ENCODE results near the gene DHX30.
"Not testable (repeated sequence)": the region's sequence is repeated elsewhere in the genome, so short reads cannot be mapped to it uniquely, and the experiment has no call there.

DHX30 gene

DNA sequence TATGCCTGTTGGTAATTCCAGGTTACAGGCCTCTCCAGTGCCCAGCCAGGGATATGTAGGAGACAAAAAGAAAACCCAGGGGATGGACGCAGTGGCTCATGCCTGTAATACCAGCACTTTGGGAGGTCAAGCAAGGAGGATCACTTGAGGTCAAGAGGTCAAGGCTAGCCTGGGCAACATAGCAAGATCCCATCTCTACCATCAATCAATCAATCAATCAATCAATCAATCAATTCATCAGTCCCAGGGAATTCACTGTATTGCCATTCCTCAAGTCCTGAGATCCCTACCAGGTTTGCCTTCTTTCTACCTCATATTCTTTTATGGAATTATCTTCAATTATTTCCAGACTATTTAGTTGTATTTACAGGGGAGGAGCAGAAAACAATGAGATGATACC is 82.2 kb downstream of the DHX30 start:
- DNase-seq: no peak

DNA sequence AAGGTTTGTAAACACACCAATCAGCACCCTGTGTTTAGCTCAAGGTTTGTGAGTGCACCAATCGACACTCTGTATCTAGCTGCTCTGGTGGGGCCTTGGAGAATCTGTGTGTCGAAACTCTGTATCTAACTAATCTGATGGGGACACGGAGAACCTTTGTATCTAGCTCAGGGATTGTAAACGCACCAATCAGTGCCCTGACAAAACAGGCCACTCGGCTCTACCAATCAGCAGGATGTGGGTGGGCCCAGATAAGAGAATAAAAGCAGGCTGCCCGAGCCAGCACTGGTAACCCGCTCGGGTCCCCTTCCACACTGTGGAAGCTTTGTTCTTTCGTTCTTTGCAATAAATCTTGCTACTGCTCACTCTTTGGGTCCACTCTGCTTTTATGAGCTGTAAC is 85.1 kb downstream of the DHX30 start:
- DNase-seq: not testable (repeated sequence)

DNA sequence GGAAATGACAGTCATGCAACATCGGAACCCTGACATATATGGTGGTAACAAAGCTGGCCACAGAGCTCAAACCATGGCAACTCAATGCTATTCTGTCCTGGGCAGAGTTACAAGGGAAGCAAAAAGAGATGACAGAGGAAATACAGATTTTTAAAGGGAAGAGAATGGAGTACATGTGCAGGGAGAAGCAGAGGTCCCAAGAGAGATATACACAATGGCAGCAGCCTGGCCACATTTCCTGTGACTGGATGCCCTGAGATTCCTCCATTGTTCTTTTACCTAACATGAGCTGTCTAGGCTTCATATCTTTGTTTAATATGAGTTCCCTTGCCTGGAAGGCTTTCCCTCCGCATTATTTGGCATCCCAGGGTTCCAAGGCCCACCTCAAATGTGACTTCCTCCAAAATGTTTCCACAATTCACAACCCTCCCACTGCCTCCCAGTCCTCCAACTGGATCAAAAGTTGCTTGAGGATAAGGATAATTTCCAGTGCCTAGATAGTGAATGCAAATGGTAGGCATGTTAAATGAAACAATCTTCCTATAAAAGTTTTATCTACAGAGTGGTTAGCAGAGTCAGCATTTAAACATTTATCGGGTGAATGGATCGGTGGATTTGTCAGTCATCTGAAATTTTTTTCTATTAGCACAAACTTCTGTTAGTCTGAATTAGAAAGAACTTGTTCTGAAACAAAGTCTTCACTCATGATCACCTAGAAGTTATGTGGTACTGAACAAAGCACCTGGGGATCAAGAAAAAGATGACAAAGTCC is 86.2 kb downstream of the DHX30 start:
- DNase-seq: no peak

DNA sequence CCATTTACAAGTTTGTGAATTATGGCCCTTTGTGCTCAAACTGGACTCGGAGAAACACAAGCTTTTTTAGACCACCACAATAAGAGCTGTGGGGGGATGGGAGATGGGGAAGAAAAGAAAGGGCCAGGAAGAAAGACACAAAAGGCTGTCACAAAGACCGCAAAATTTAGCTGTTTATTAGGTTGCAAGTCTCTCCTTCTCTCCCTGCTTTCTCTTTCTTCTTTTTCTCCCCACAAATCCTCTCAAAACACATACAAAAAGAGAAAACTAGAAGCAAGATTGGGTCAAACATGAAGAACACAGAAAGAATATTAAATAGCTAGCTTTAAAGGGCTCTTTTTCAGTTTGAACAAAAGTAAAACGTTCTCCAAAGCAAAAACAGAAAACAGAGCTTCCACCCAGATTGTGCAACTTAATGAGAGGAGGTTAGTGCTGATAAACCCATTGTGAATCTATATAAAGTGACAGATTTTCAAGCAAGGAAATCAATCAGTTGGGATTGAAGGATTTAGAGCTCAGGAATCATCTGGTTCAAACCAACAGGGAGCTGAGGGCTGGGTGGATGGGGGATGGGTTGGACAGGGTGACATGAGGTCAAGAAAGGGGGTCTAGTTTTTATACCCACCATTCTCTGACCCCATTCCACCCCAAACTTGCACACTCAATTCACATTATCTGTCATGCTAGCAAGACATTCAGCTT is 87.3 kb downstream of the DHX30 start:
- DNase-seq: no peak

DNA sequence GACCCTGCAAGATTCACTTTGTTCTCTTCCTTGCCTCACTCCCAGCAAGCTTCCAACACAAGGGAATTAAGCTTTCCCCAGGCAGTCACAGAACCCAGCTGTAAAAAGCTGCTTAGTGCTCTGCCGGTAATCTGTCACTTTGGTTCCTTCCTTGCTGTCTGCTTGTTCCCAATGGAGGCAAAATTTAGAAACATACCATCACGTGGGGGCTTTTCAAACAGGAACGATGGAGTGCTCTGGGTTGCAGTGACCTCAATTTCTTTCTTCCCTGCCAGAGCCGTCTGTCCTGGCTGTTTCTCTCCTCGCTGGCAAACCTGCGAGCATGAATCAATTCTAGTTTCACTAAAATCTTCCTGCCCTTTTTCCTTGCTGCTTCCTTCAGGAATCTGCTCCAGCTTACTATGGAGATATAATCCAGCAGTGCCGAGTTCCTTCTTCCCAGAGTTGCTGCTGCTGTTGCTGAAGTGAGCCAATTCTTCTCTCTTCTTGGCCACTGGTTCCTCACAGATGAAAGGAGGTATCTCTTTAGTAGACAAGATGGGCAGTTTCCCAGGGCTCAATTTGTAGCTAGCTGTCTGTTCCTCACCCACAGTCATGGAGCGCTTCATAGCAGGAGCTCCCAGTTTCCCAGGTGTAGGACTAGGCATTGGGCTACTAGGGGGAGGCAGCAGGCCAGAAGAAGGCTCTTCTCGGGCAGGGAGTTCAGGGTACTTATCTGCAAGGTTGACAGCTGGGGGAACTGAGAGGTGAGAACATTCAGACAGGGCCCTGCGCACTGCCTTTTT is 88.1 kb downstream of the DHX30 start:
- no peak for DNase-seq

DNA sequence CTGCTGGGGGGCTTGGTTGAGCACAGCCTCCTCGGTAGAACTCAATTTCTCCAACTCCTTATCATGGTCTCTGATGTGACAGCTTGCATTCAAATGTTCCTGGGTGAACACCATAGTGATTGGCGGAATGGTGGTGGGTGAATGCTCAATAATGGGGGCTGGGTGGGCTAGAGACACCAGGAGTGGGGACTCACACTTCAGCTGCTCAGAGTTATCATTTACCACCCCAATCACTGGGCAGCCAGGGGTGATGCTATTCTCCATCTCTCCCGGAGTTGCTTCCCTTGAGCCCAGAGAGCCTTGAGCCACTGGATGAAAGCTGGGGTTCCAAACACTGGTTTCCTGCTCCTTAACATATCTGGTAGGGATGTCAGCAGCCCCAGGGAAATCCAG is 88.7 kb downstream of the DHX30 start:
- no peak for DNase-seq

DNA sequence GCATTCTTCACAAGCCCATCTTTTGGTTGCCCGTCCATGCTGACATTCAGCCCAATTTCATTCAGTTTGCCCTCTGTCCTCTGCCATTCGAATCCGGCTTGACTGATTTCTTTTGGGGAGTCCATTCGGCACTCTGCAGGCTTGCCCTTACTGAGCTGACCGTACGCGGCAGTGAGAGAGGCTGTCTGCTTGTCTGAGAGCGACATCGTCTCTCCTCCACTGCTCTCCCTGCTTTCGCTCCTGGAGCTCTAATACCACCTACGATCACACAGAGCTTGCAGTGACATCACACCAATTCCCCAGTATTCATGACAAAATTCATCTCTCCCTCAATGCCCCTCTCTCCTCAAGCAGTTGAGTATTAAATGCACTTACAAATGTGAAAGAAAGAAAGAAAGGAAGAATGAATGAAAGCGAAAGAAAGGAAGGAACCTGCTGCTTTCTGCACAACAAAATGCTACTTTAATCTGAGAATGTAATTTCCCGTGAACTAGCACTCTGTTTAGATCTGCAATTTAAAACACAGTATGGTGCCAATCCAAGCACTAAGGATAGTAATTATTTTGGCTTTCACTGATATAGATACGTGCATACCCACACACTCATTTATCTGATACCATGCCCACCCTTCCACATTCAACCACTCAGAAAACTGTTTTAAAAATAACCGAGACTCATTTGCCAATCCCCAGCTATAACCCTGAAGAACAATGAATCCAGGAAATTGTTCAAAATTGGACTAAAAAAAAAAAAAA is 89.5 kb downstream of the DHX30 start:
- DNase-seq: no peak

DNA sequence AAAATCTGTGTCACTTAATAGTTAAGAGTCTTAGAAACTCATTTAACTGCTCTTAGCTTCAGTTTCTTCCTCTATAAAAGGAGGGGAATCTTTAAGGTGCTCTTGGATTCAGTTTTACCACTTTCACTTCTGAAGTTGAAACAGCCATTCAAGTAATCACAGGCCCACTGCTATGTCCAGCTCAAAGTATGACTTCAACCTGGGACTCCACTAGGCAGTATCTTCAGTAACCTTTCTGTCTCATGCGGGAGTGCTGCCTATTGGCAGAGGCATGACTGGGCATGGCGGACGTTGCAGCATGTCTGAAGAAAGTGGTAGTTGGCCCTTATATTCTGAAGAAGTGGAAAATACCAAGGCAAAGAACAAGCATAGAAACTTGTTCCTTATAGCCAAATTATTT is 92.3 kb downstream of the DHX30 start:
- DNase-seq: no peak

DNA sequence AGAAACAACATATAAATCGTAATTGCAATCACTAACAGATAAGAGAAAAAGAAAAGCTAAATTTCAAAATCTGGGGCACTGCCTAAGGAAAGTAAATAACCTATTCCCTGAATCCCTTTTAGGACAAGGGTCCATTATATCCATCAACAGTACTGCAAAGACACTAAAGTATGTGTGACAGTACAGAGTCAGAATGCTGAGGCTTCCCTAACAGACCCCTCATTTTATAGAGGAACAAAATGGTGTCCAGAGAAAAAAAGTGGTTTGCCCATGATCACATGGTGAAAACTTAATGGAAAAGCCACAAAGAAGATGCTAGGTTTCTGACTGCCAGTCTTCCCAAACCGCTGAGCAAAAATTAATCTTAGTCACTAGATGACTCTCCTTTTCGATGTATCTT is 93.8 kb downstream of the DHX30 start:
- DNase-seq: no peak

DNA sequence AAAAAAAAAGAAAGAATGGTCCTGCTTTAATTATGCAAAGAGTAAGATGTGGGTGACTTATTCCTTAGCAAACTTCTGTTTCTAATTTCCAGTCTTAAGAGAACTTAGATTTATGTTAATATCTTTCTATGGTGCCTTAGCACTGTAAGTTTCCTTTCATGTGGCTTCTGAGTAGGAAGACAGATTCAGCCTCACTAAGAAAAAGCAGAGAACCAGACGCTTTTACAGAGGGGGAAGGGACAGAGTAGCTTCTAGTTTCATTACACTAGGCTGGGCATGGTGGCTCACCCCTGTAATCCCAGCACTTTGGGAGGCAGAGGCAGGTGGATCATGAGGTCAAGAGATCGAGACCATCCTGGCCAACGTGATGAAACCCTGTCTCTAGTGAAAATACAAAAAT is 95.0 kb downstream of the DHX30 start:
- DNase-seq: no peak

DNA sequence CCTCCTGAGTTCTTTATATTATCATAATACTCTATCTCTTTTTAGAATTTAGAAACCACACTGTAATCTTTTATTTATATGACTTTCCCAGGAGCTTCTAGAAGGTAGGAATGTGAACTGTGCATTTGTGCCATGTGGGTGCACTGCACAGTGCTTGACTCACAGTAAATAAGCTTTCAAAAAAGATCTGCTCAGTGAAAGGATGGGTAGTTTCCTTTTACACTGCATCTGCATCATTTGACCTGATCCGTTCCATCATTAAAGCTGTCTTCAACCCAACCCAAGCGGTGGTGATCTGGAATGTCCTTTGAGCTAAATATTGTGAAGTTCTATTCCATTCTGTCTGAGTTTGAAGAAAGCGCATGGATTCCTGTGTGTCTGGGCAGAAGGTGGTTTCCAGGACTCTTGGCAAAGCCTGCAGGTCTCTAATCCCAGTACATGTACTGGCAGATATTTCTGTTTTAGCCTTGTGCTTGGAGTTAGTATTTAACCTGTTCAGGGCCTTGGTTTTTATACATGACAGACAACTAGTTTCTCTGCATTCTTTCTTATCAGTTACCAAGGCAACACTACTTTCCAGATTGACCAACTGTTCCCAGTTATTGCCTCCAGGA is 96.7 kb downstream of the DHX30 start:
- no peak for DNase-seq
